ENCODE results near the gene PDE1A.

DNA sequence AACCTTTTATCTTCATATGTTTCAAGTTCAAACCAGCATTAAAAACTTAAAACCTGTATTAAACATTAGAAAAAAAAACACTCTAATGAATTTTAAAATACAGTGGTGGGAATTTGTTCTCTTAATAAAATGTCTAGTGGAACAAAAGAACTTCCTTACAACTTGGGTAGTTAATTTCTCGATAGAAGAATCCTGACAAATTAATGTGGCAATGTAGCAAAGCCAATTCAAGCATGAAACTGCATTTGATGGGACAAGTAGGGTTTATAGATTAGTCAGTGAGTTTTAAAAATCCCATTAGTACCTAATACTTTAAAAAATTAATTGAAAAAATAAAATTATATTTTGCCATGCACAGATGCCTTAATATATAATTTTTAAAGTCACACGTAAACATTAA lies 59.4 kb downstream of the PDE1A start:
- TF ChIP-seq, protein P1, sequence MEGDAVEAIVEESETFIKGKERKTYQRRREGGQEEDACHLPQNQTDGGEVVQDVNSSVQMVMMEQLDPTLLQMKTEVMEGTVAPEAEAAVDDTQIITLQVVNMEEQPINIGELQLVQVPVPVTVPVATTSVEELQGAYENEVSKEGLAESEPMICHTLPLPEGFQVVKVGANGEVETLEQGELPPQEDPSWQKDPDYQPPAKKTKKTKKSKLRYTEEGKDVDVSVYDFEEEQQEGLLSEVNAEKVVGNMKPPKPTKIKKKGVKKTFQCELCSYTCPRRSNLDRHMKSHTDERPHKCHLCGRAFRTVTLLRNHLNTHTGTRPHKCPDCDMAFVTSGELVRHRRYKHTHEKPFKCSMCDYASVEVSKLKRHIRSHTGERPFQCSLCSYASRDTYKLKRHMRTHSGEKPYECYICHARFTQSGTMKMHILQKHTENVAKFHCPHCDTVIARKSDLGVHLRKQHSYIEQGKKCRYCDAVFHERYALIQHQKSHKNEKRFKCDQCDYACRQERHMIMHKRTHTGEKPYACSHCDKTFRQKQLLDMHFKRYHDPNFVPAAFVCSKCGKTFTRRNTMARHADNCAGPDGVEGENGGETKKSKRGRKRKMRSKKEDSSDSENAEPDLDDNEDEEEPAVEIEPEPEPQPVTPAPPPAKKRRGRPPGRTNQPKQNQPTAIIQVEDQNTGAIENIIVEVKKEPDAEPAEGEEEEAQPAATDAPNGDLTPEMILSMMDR (IDR thresholded peaks at IDR 0.05), result no peak
- TF ChIP-seq POLR2A (IDR thresholded peaks at IDR 0.05), result no peak
- TF ChIP-seq POLR2AphosphoS5 (IDR thresholded peaks at IDR 0.05), result no peak
- TF ChIP-seq EP300 (IDR thresholded peaks at IDR 0.05), result no peak

Measured in stomach (tissue), 4 donors.